HepG2 (cell line): Measurements from ENCODE around the gene PARVB. TPM values are rescaled to one million over a fixed set of nuclear protein-coding genes. Genes with fewer than 3 reads are reported as not detected.

ENCODE experiments used
- ATAC-seq: fragments of 200-7000 bp; cut with Tn5 transposase; 3 replicates; pipeline ENCODE4 v1.9.1; 2020; ENCODE audit warnings: mild to moderate bottlenecking, moderate library complexity
- BruUV-seq: library from RNA; stranded (reverse); fragments of 400-500 nt; replicated peaks from 2 replicates; lab custom pipeline; 2021; lab: Mats Ljungman, UMichigan
- CTCF ChIA-PET: fragments of 300-600 bp; formaldehyde crosslinking; extraction: SDS; loops from one replicate; lab custom pipeline; 2021; ENCODE audit warnings: low total read pairs, inconsistent platforms, low intra/inter-chr PET ratio; lab: Yijun Ruan, JAX
- POLR2A ChIA-PET: fragments of 350-600 bp; sonication (Branson Sonifier 250); formaldehyde crosslinking; loops from one replicate; lab custom pipeline; 2020; ENCODE audit warnings: antibody characterized with exemption, inconsistent platforms; lab: Yijun Ruan, JAX
- DNase-seq: peaks from one replicate; pipeline ENCODE4 v3.0.0-alpha.2; 2015; ENCODE audit warnings: low spot score
- FAIRE-seq: peaks from 3 replicates; lab custom pipeline; 2011; peaks lifted over from hg19 to GRCh38; lab: Jason Lieb, UNC
- H2AFZ ChIP-seq: one replicate; pipeline ENCODE4 v1.6.1; 2011; ENCODE audit warnings: low read length, inconsistent platforms
- H3K27ac ChIP-seq: fragments of 300-600 bp; 3 replicates; pipeline ENCODE4 v1.8.0; 2011; ENCODE audit warnings: mixed run types, mild to moderate bottlenecking, mixed read lengths, low read length, inconsistent platforms; ENCODE audit not compliant: insufficient read depth; ENCODE audit errors: extremely low read length
- H3K27me3 ChIP-seq, 2 experiments: fragments of 200-600 bp in 1 of 2; 2 replicates in 1 of 2; 3 replicates in 1 of 2; pipeline versions ENCODE4 v1.6.0 to v1.8.0; 2011; ENCODE audit warnings: low read length in 2 of 2, mild to moderate bottlenecking in 2 of 2, moderate library complexity in 2 of 2, inconsistent platforms in 1 of 2; ENCODE audit not compliant: insufficient read depth in 2 of 2, control insufficient read depth in 1 of 2
- H3K36me3 ChIP-seq, 2 experiments: fragments of 200-600 bp in 1 of 2; replicated peaks in 1 of 2; 2 replicates in 1 of 2; 3 replicates in 1 of 2; pipeline versions ENCODE4 v1.5.1 to v1.8.0; 2011; ENCODE audit warnings: low read length in 2 of 2, inconsistent platforms in 1 of 2; ENCODE audit not compliant: insufficient read depth in 2 of 2, control insufficient read depth in 1 of 2
- H3K4me1 ChIP-seq: 2 replicates; pipeline ENCODE4 v1.5.1; 2012; ENCODE audit warnings: low read length, inconsistent platforms; ENCODE audit not compliant: insufficient read depth
- H3K4me2 ChIP-seq: 2 replicates; pipeline ENCODE4 v1.6.0; 2011; ENCODE audit warnings: low read depth, low read length, inconsistent platforms
- H3K4me3 ChIP-seq, 3 experiments: fragments of 200-600 bp in 1 of 3; sonication (generic), shearing (Covaris generic) in 1 of 3; replicated peaks in 1 of 3; 2 replicates each; pipeline ENCODE4 v1.5.1; 2011 to 2016; ENCODE audit warnings: low read length in 3 of 3, inconsistent platforms in 2 of 3, low read depth in 2 of 3, mild to moderate bottlenecking in 2 of 3, control low read depth in 1 of 3, mixed read lengths in 1 of 3; ENCODE audit not compliant: insufficient read depth in 1 of 3
- H3K79me2 ChIP-seq: one replicate; pipeline ENCODE4 v1.6.1; 2011; ENCODE audit warnings: low read length, inconsistent platforms; ENCODE audit not compliant: insufficient read depth
- H3K9ac ChIP-seq: 2 replicates; pipeline ENCODE4 v1.6.0; 2011; ENCODE audit warnings: mild to moderate bottlenecking, low read depth, low read length, inconsistent platforms; ENCODE audit not compliant: insufficient read depth
- H3K9me3 ChIP-seq: 2 replicates; pipeline ENCODE4 v1.5.1; 2012; ENCODE audit warnings: mild to moderate bottlenecking, low read length
- H4K20me1 ChIP-seq: 2 replicates; pipeline ENCODE4 v1.6.0; 2011; ENCODE audit warnings: inconsistent platforms, mild to moderate bottlenecking, low read length, moderate library complexity; ENCODE audit not compliant: insufficient read depth
- MNT ChIP-seq: fragments of 450-650 bp; IDR thresholded peaks from 2 replicates; pipeline ENCODE4 v1.6.1; 2016
- ZNF687 ChIP-seq: sonication (generic); formaldehyde crosslinking; IDR thresholded peaks from 2 replicates; pipeline ENCODE4 v1.5.1; 2020; ENCODE audit warnings: mild to moderate bottlenecking, missing genetic modification reagents, moderate library complexity
- WGBS: methylation state at CpG from one replicate; pipeline ENCODE4 v1.1.6; 2017; ENCODE audit warnings: low lambda C conversion rate; 5-methylcytosine and 5-hydroxymethylcytosine counted together
- in situ Hi-C: cut with HindIII; loops from 2 replicates; pipeline ENCODE4 v1.10.0; 2017; ENCODE audit warnings: low pct_unique_long_range_greater_than_20kb; ENCODE audit not compliant: extremely low pct_ligation_motif_present
- intact Hi-C: fragments of 100-400 bp; cut with micrococcal nuclease; formaldehyde crosslinking; loops from one replicate; pipeline ENCODE4 v1.10.0; 2022; ENCODE audit not compliant: unreplicated experiment
- polyA plus RNA-seq, 8 experiments: library from polyadenylated mRNA; depleted of rRNA in 3 of 8; stranded (reverse) in 7 of 8; unstranded in 1 of 8; fragments of >200 nt; fragmentation: Illumina TruSeq in 4 of 8; extraction: Trizol in 4 of 8; gene quantifications; 2 replicates each; pipeline versions ENCODE4 v1.2.1 to v1.2.3, GENCODE V29; 2011 to 2016; ENCODE audit warnings: low read depth in 4 of 8, missing spikeins in 1 of 8, mixed read lengths in 1 of 8; ENCODE audit not compliant: insufficient read depth in 1 of 8
- total RNA-seq, 5 experiments: library from RNA; depleted of rRNA; stranded (reverse); fragments of >200 nt; fragmentation: Illumina TruSeq; extraction: Trizol; gene quantifications; 2 replicates each; pipeline ENCODE4 v1.2.3, GENCODE V29; 2016; ENCODE audit warnings: low read depth in 1 of 5

The PARVB gene
- total and polyA plus RNA-seq, 2 of the 13 experiments (the other 11 are each of a cell fraction or from before 2014, with no cell fraction given), result 0.11 to 0.15 TPM

- H3K4me1 ChIP-seq, result 0 out of 2 replicates have a peak, but pooled peaks cover 8% of the 10 kb centered on the region
- ChIA-PET POLR2A (no interaction called here), CTCF (no interaction called here)
- no peak overlapping the region for H3K9ac ChIP-seq
- H3K36me3 ChIP-seq, result no peaks in the 10 kb centered on the region
- in situ Hi-C loops (no loop called here), intact Hi-C loops (no loop called here)
- BruUV-seq, result no TSS peak
- TF ChIP-seq ZNF687 (CRISPR knock-in tag), result no peak
- peak; percentile 35; the same call in 1 of the 2 replicates for TF ChIP-seq MNT
- no peak for ATAC-seq
- no peaks in the 10 kb centered on the region for H3K79me2 ChIP-seq
- no peak overlapping the region for H2AFZ ChIP-seq
- no peak overlapping the region for H3K4me2 ChIP-seq
- no peak overlapping the region for H3K27ac ChIP-seq
- H4K20me1 ChIP-seq, result no peaks in the 10 kb centered on the region
- FAIRE-seq, result no peak
- no peak for DNase-seq
- H3K4me3 ChIP-seq, result no peak overlapping the region
- no peaks in the 10 kb centered on the region for H3K9me3 ChIP-seq
- WGBS, result 65% methylated on average over 20 of the region's 21 CpGs
- H3K27me3 ChIP-seq, result peaks cover 0 to 6% of the 10 kb centered on the region in 2 experiments; a peak in 1 of 5 replicates
These were observed 7.3 kb downstream of the PARVB start for GRCh38 chr22:44031158-44031952.
